Ovary (tissue), 10 donors: ENCODE data around the gene ADAMTS2. TPM values are rescaled to one million over a fixed set of nuclear protein-coding genes. Genes with fewer than 3 reads are reported as not detected.

Source experiments
- DNase-seq, 5 donors: peaks; one replicate each; pipeline ENCODE4 v3.0.0-alpha.2; 2019 to 2020
- H3K27ac ChIP-seq, 2 donors: fragments of 200-600 bp; one replicate each; pipeline versions ENCODE4 v1.5.1 to v1.8.0; 2019 to 2022
- H3K27me3 ChIP-seq: fragments of 200-600 bp; one replicate; pipeline ENCODE4 v1.8.0; 2022
- H3K36me3 ChIP-seq: fragments of 200-600 bp; sonication (generic); one replicate; pipeline ENCODE4 v1.5.1; 2019
- H3K4me1 ChIP-seq: one replicate; pipeline ENCODE4 v1.8.1; 2013; ENCODE audit warnings: mild to moderate bottlenecking, moderate library complexity; ENCODE audit not compliant: insufficient read depth
- H3K4me3 ChIP-seq: fragments of 200-600 bp; sonication (generic); one replicate; pipeline ENCODE4 v1.5.1; 2017
- H3K9me3 ChIP-seq, 2 donors: fragments of 200-600 bp in 1 of 2; sonication (generic) in 1 of 2; one replicate each; pipeline versions ENCODE4 v1.5.1 to v1.8.1; 2013 to 2019; ENCODE audit warnings: mild to moderate bottlenecking in 1 of 2, moderate library complexity in 1 of 2
- CTCF ChIP-seq, 3 donors: fragments of 450-650 bp in 2 of 3; fragments of 200-600 bp in 1 of 3; IDR thresholded peaks; one replicate each; pipeline versions ENCODE4 v1.5.1 to v1.8.0; 2016 to 2022; ENCODE audit warnings: antibody characterized with exemption in 3 of 3, mild to moderate bottlenecking in 1 of 3
- EP300 ChIP-seq: sonication (generic); formaldehyde crosslinking; IDR thresholded peaks from one replicate; pipeline ENCODE4 v1.6.1; 2017; ENCODE audit warnings: antibody characterized with exemption
- POLR2A ChIP-seq: fragments of 450-650 bp; IDR thresholded peaks from one replicate; pipeline ENCODE4 v1.6.1; 2017; ENCODE audit warnings: antibody characterized with exemption, mild to moderate bottlenecking, moderate library complexity
- WGBS, 3 donors: extraction: QIAGEN DNeasy Blood & Tissue Kit in 1 of 3; methylation state at CpG; one replicate each; pipeline versions ENCODE4 v1.1.5 to v1.1.7; 2013 to 2017; 5-methylcytosine and 5-hydroxymethylcytosine counted together
- intact Hi-C, 4 donors: fragments of 100-400 bp; cut with DNase I; formaldehyde crosslinking; loops; one replicate each; pipeline versions ENCODE4 v1.11.0 to v1.15.1; 2022 to 2023
- long read RNA-seq, 3 donors: library from polyadenylated mRNA in 2 of 3; unstranded in 2 of 3; transcript quantifications; one replicate each; pipeline ENCODE4 v2.0.0 and lab custom pipeline, GENCODE V29; 2021 to 2026
- polyA plus RNA-seq, 2 donors: library from polyadenylated mRNA; stranded (reverse); fragments of 200-250 nt in 1 of 2; fragments of 350-450 nt in 1 of 2; fragmentation: Illumina TruSeq in 1 of 2; extraction: RNeasy Lipid Tissue Mini Kit (QIAGEN cat#74804) in 1 of 2; gene quantifications; one replicate each; pipeline ENCODE4 v1.2.3, GENCODE V29; 2013 to 2014
- total RNA-seq, 7 donors: library from RNA; depleted of rRNA in 2 of 7; stranded (reverse); fragments of >200 nt in 2 of 7; fragmentation: NEBNext Ultra II Directional in 3 of 7; extraction: Animal tissue kit (Norgen Biotek cat#: 25700) in 3 of 7; gene quantifications; one replicate each; pipeline versions ENCODE4 v1.1.0 to v1.2.4, GENCODE V29; 2016 to 2023
- donor health status: DM: no; HTN: no; CAD: no; lungs with moderate emphysema.
- donor health status: DM: no; HTN: no; CAD: no.
- donor health status: Bipolar disorder and iron deficiency.
- donor health status: DM: yes; HTN: yes; CAD: no.
- donor health status: DM: no; HTN: no; CAD: no.
- donor health status: DM: yes; HTN: yes; CAD: no.

ADAMTS2 gene
- total RNA-seq: 10 to 100 TPM in 5 of 7 donors, 1 to 10 TPM in 2; 7.9 to 31.8 (median 11.5) TPM
- polyA plus RNA-seq: 10 to 100 TPM in 1 of 2 donors, 1 to 10 TPM in 1; 9.6 to 26.7 TPM
- long read RNA-seq, donor 1, full-length matches to known transcripts: 1 of 17 reads
- long read RNA-seq, donor 1, partial matches to known transcripts: 9 of 17 reads
- long read RNA-seq, donor 1, other reads (novel, unspliced or antisense): 7 of 17 reads
- long read RNA-seq, donor 2, full-length matches to known transcripts: 5 of 5 reads
- long read RNA-seq, donor 2, partial matches to known transcripts: 0 of 5 reads
- long read RNA-seq, donor 2, other reads (novel, unspliced or antisense): 0 of 5 reads
- long read RNA-seq, donor 3, full-length matches to known transcripts: 22 of 43 reads
- long read RNA-seq, donor 3, partial matches to known transcripts: 10 of 43 reads
- long read RNA-seq, donor 3, other reads (novel, unspliced or antisense): 11 of 43 reads

- H3K4me3 ChIP-seq: peak within 1 kb of the TSS; percentile 55
- DNase-seq: peak; percentile 73 to 81 (median 80)
- H3K27me3 ChIP-seq: no peaks in the 10 kb centered on the region
- WGBS, 3 donors: 9 to 20% (median 14%) methylated on average over 34 to 64 of the region's 67 CpGs
- no peaks in the 10 kb centered on the region for H3K9me3 ChIP-seq
- intact Hi-C loops: loop anchor here in 3 of 4 donors (2.0 to 10.0 kb wide), 5 partner anchors 139 to 488 kb away; partner anchors contain the start of gene ZNF354B (in 1 of the 3)
- peaks cover 11% of the 10 kb centered on the region for H3K4me1 ChIP-seq
- no peak for TF ChIP-seq POLR2A
- TF ChIP-seq CTCF (IDR thresholded peaks at IDR 0.05): no peak
- TF ChIP-seq EP300: no peak
- peak within 1 kb of the TSS; percentile 53 to 61 for H3K27ac ChIP-seq
- no peaks in the 10 kb centered on the region for H3K36me3 ChIP-seq
These were observed at the start of gene ADAMTS2 for GRCh38 chr5:179345433-179346321. ADAMTS2 (minus strand) TSS chr5:179345461; CDS start chr5:179345328, 133 bp downstream.

DNA sequence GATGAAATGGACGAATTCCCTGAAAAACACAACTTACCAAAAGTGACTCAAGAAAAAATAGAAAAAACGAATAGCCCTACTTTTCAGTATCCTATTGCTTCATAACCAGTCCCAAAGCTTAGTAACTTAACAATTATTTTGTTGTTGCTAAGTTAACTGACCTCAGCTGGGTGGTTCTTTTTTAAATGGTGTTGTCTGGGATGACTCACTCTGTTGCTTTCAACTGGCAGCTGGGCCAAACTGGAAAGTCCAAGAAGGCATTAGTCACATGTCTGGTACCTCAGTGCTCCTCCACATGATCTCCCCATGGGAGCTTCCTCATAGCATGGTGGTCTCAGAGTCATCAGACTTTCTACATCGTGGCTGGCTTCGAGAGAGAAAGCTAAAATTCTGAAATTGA lies 47.8 kb upstream of the ADAMTS2 start:
- no peak for DNase-seq
- no peaks in the 10 kb centered on the region for H3K36me3 ChIP-seq
- 59 to 73% (median 60%) methylated on average over 4 of the region's 4 CpGs for WGBS, 3 donors
- H3K9me3 ChIP-seq: no peaks in the 10 kb centered on the region
- H3K27ac ChIP-seq: no peak overlapping the region
- intact Hi-C loops: no loop called here
- no peaks in the 10 kb centered on the region for H3K27me3 ChIP-seq
- H3K4me1 ChIP-seq: no peaks in the 10 kb centered on the region
- TF ChIP-seq EP300 (no peak), CTCF (IDR thresholded peaks at IDR 0.05) (no peak), POLR2A (no peak)
- H3K4me3 ChIP-seq: no peak overlapping the region

- Histone ChIP-seq H3K27ac (no peak overlapping the region), H3K4me3 (no peak overlapping the region), H3K4me1 (no peaks in the 10 kb centered on the region), H3K9me3 (no peaks in the 10 kb centered on the region), H3K27me3 (no peaks in the 10 kb centered on the region), H3K36me3 (no peaks in the 10 kb centered on the region)
- TF ChIP-seq POLR2A (no peak), CTCF (IDR thresholded peaks at IDR 0.05) (no peak), EP300 (no peak)
- DNase-seq: no peak
- intact Hi-C loops: no loop called here
- WGBS, 3 donors: 88% methylated on average over 19 of the region's 19 CpGs
These were observed 42.2 kb upstream of the ADAMTS2 start for GRCh38 chr5:179387151-179388110.
